GM18507 (cell line): Measurements from ENCODE around the gene RCL1.
"Not testable (repeated sequence)": the region's sequence is repeated elsewhere in the genome, so short reads cannot be mapped to it uniquely, and the experiment has no call there.

ENCODE experiments used
- DNase-seq: peaks from one replicate; pipeline ENCODE4 v3.0.0; 2011; ENCODE audit warnings: low read depth; ENCODE audit not compliant: insufficient read length; ENCODE audit errors: extremely low spot score
- FAIRE-seq: peaks from 2 replicates; lab custom pipeline; 2011; peaks lifted over from hg19 to GRCh38; lab: Jason Lieb, UNC

Gene RCL1

GRCh38 chr9:4862506-4863250 lies 69.9 kb downstream of the RCL1 start:
- FAIRE-seq: no peak
- DNase-seq: no peak

DNA sequence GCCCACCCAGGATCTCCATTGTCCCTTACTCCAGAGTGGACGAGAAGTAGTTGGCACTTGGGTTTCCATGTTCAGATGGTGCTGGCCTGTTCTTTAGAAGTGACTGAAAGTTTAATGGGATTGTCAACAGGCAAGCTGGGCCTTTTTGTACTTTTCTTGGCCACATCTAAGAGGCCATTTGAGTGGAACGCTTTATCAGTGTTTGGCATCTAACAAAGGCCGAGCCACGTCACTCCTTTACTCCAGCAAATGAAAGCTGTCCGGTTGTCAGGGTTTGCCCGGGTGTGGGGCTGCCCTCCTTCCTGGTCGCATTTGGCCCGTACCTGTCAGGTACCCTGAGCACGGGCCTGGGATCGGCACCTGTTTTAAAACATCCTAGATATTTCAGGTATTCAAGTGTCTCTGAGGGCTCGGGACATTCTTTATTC lies 71.5 kb downstream of the RCL1 start:
- DNase-seq (no peak), FAIRE-seq (no peak)

GRCh38 chr9:4864698-4865097 lies 72.0 kb downstream of the RCL1 start:
- FAIRE-seq (no peak), DNase-seq (no peak)

DNA sequence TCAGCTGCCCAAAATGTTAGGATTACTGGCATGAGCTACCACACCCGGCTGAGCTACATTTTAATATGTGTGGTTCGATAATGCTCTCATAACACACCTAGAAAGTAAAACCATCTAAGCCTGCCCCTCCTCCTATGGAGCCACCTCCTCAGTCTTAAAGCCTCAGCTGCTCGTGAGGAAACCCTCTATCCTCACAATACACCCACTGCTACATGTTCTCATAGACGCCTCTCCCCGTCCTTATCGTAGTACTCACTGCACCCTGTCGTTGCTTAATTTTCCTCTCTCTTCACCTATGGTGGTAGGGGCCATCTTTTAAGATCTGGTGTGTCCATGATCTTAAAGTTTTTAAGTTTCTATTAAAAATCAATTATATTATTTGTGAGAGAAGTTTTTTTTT lies 72.9 kb downstream of the RCL1 start:
- FAIRE-seq (no peak), DNase-seq (no peak)

DNA sequence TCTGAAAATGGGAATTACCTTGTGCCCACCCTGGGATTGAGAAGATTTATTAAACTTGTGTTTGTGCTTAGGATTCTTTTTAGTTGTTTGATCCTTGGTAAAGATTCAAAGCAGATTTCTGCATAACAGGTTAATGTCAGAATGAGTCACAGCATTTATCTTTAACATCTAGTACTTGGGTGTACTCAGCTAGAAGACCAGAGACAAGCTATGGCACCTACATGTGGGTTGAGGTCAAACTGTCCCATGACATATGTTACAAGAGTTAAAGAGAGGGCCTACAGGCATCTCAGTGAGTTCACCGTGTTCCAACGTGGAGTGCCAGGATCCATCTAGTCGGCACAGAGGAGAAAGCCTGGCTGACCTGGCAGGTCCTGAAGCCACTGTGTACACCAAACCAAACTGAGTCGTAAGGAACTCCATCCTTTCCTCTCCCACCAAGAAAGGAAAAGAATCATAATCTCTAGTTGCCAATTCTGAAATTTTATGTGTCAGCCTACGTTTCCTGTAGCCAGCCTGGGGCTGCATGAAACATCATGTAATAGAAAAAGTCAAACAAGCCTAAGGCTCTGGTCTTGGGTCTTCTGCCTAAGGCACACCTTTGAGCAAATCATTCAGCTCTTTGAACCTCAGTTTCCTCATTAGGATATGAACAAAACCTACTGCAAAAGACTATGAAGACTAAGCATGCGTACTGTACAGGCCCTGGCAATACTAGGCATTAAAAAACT lies 73.7 kb downstream of the RCL1 start:
- DNase-seq (no peak), FAIRE-seq (no peak)

- DNase-seq: no peak
- FAIRE-seq: no peak
Observed at GRCh38 chr9:4873066-4873465, 80.3 kb downstream of the RCL1 start.

DNA sequence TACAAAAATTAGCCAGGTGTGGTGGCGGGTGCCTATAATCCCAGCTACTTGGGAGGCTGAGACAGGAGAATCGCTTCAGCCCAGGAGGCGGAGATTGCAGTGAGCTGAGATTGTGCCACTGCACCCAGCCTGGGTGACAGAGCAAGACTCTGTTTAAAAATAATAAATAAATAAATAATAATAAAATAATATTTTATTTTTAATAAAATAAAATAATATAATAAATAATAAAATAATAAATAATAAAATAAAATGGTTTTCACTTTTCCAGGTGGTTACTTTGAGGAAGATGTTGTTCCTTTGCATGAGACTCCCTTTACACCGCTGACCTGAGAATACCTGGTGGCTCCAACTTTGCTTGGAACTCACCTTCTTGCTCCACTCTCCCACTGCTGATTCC lies 82.8 kb downstream of the RCL1 start:
- DNase-seq: no peak
- no peak for FAIRE-seq

DNA sequence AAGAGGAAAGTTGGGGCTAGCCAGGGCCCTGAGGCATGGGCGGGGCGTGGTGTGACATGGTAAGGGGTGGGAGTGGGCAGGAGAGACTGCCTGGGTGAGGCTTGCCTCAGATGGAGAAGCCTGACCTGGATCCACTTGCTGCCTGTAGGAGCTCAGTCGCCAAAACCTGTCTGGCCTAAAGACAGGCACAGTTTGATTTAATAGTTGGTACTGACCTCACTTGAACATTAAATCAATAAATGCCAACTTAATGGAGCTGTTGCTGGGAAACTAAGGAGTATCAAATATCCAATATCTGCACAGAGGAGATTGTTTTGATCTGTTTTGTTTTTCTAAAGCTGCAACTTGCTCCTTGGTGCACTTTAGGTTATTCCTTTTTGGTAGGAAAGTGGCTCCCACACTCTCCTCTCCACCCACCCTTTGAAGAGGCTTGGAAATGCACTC lies 86.4 kb downstream of the RCL1 start:
- no peak for DNase-seq
- FAIRE-seq: no peak

DNA sequence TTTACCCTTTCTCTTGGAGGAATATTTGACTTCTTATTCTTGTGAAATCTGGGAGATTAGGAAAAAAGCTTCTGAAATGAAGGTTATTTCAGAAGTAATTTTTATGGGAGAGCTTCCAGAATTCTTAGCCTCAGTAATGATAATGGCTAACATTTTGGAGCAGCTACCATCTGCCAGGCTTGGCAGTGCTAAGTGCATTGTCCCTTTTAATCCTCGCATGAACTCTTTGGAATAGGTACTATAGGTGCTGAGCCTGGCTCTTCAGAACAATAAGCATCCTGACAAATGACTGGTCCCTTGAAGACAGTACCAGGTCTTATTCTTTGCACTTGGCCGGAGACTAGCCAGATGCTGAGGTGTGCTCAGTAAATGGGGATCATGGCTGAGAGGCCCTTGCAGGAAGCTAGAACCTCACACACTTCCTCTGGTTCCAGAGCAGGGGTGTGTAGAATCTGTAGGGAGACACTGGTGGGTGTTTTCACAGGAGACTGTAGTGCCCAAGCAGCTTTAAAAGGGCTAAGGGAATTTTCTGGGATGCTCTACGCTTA lies 90.7 kb downstream of the RCL1 start:
- no peak for DNase-seq
- FAIRE-seq: no peak

- DNase-seq (peak; percentile 71), FAIRE-seq (peak; percentile 99)
Observed at GRCh38 chr9:4886698-4887097, 94.0 kb downstream of the RCL1 start.

- no peak for FAIRE-seq
- no peak for DNase-seq
Observed at GRCh38 chr9:4887556-4887955, 94.8 kb downstream of the RCL1 start.

- no peak for FAIRE-seq
- no peak for DNase-seq
Observed at GRCh38 chr9:4890242-4890641, 97.5 kb downstream of the RCL1 start.

GRCh38 chr9:4890929-4891328 lies 98.2 kb downstream of the RCL1 start:
- no peak for DNase-seq
- FAIRE-seq: no peak

- DNase-seq (no peak), FAIRE-seq (no peak)
Observed at GRCh38 chr9:4891674-4892073, 98.9 kb downstream of the RCL1 start.

GRCh38 chr9:4892501-4893194 lies 99.9 kb downstream of the RCL1 start:
- DNase-seq (no peak), FAIRE-seq (no peak)

- DNase-seq (no peak), FAIRE-seq (no peak)
Observed at GRCh38 chr9:4894076-4894475, 101.3 kb downstream of the RCL1 start.

- DNase-seq, FAIRE-seq: not testable (repeated sequence)
Observed at GRCh38 chr9:4899853-4900252, 107.1 kb downstream of the RCL1 start.

- FAIRE-seq: peak; percentile 42
Observed at GRCh38 chr9:4901401-4902134, 108.8 kb downstream of the RCL1 start.

DNA sequence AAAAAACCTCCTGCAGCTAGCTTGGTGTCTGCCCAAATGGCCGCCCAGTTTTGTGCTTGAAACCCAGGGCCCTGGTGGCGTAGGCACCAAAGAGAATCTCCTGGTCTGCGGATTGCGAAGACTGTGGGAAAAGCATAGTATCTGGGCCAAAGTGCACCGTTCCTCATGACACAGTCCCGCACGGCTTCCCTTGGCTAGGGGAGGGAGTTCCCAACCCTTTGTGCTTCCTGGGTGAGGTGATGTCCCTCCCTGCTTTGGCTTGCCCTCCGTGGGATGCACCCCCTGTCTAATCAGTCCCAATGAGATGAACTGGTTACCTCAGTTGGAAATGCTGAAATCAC lies 109.4 kb downstream of the RCL1 start:
- DNase-seq (no peak), FAIRE-seq (no peak)

More at GRCh38 chr9:4901401-4902134, 108.8 kb downstream of the RCL1 start:
- DNase-seq: not testable (repeated sequence)
